NCI-H128 (cell line): ENCODE data around the gene CSNK1A1.
"Not testable (repeated sequence)": the region's sequence is repeated elsewhere in the genome, so short reads cannot be mapped to it uniquely, and the experiment has no call there.

ENCODE experiments used
- DNase-seq: peaks from one replicate; lab custom pipeline; 2025; ENCODE audit not compliant: unreplicated experiment; lab: John Stamatoyannopoulos, UW

CSNK1A1 gene

GRCh38 chr5:149551227-149552037, at the start of gene CSNK1A1:
TSS of gene CSNK1A1 (minus strand) at chr5:149551439. CDS start at chr5:149550964, 475 bp downstream.
- DNase-seq = peak; percentile 88

DNA sequence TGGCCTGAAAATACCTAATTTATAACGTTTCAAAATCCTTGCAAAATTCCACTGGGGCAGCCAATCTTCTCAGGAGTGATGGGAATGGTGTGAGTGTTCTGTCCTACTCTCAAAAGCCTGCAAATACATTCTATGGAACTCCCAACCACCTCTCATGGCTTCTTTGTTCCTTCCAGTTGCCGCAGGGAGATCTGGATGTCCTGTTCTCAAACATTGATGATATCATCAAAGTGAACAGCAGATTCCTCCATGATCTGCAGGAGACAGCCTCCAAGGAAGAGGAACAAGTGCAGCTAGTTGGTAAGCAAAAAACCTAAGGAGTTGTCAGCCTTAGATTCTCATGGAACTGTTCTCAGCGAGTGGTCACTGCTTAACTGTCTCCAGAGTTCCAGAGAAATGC, 49.7 kb upstream of the CSNK1A1 start:
- no peak for DNase-seq

- DNase-seq = no peak
Measured at GRCh38 chr5:149599375-149599774, 48.1 kb upstream of the CSNK1A1 start.

GRCh38 chr5:149598966-149599365, 47.7 kb upstream of the CSNK1A1 start:
- DNase-seq = no peak

DNA sequence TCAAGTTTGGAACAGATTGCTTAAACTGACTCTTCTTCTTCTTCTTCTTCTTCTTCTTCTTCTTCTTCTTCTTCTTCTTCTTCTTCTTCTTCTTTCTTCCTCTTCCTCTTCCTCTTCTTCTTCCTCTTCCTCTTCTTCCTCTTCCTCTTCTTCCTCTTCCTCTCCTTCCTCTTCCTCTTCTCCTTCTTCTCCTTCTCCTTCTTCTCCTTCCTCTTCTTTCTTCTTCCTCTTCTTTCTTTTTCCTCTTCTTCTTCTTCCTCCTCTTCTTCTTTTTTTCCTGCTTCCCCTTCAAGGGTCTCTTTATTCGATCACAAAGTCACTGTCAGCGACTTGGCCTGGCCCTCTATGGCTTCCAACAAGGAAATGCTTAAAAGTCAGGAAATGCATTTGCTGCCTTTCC, 47.0 kb upstream of the CSNK1A1 start:
- not testable (repeated sequence) for DNase-seq

DNA sequence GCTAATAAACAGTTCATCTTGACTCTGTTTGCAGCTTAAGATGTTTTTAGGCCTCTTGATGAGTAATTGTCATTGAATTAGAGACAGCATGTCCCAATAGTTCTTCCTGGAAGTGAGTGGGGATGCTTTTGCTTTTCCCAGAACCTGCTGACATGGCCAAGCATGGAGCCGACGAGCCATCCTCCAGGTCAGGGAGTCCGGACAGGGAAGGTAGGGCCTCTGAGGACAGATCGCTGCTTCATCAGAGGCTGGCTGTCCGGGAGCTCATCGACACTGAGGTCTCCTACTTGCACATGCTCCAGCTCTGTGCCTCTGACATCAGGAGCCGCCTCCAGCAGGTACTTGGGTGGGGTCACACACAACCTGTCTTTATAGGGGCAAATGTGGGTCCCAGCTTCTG, 46.4 kb upstream of the CSNK1A1 start:
- DNase-seq = no peak

- DNase-seq = no peak
Measured at GRCh38 chr5:149596712-149597111, 45.5 kb upstream of the CSNK1A1 start.

- DNase-seq = not testable (repeated sequence)
Measured at GRCh38 chr5:149595105-149595504, 43.9 kb upstream of the CSNK1A1 start.

DNA sequence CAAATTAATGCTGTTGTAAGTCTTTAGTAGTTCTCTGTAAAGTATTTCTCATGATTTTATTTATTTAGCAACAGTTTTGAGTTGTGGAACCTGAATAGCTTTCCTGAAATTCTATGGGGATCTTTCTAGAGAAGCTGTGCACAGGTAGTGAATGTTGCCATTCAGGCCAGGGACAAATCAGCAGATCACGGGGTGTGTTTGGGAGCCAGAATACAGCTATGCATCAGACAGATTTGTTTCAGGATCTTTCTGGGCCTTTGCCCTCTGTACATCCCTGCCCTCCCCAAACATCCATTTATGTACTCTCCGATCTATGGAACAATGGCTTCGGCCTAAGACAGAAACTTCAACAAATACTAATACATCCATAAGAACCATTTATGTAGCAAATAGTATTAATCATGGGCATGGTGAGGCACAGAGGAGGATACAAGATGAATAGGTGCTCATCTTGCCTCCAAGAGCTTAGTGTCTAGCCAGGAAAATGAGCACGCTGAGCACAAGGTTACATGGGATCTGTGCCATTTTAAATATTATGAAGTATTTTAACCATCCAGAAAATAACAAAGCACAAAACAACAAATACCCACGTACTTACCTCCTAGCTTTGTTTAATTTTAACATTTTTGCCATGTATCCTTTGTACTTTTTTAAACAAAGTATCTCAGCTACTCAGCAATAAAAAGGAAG, 43.1 kb upstream of the CSNK1A1 start:
- DNase-seq = no peak

- no peak for DNase-seq
Measured at GRCh38 chr5:149593370-149593769, 42.1 kb upstream of the CSNK1A1 start.

DNA sequence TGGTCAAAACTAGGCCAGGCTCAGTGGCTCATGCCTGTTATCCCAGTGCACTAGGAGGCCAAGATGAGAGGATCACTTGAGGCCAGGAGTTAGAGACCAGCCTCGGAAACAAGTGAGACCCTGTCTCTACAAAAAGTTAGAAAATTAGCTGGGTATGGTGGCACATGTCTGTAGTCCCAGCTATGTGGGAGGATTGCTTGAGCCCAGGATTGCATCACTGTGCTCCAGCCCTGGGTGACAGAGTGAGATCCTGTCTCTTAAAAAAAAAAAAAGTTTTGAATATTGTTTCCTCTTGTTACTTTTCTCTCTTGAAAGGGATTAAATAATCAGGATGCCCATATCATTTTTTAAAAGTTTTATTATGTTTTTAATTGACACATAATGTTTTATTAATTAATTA, 37.7 kb upstream of the CSNK1A1 start:
- no peak for DNase-seq

- no peak for DNase-seq
Measured at GRCh38 chr5:149586708-149587318, 35.6 kb upstream of the CSNK1A1 start.

GRCh38 chr5:149585910-149586309, 34.7 kb upstream of the CSNK1A1 start:
- no peak for DNase-seq

GRCh38 chr5:149584121-149584520, 32.9 kb upstream of the CSNK1A1 start:
- no peak for DNase-seq

- no peak for DNase-seq
Measured at GRCh38 chr5:149583394-149583793, 32.2 kb upstream of the CSNK1A1 start.

DNA sequence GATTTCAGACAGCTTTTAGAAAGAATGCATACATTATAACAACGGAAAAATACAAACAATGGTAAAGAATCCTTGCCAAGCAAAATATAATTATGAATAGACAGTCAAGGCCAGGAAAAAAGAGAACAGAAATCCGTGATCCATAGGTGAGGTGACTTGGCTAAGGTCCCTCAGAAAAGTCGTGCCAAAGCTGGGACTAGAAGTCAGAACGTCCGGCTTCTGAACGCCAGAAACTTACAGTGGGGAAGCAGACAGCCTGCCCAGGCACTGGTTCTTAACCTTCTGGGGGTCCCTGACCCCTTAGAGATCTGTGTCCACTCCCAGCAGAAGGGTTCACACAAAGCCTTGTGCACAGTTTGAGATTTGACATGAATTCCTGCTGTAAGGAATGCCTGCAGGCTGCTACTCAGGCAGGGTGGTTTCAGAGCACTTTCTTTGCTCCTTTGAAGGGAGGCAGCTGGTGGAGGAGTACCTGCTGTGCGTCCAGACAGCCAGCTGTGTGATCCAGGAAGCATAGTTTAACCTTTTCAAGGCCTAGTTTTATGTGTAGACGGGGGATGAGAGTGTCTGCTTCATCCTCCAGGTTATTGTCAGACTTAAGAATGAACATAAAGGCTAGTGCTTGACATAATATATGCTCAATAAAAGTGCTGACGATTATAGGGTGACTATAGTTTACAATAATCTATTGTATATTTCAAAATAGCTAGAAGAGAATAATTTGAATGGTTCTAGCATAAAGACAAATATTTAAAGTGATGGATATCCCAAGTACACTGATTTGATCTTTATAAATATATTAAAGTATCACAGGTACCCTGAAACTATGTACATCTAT, 30.9 kb upstream of the CSNK1A1 start:
- DNase-seq = no peak

GRCh38 chr5:149581192-149581861, 30.1 kb upstream of the CSNK1A1 start, which contains the start of gene ARHGEF37:
TSS of gene ARHGEF37 (plus strand) at chr5:149581498. CDS start at chr5:149597770, 16,272 bp downstream.
- DNase-seq = no peak

DNA sequence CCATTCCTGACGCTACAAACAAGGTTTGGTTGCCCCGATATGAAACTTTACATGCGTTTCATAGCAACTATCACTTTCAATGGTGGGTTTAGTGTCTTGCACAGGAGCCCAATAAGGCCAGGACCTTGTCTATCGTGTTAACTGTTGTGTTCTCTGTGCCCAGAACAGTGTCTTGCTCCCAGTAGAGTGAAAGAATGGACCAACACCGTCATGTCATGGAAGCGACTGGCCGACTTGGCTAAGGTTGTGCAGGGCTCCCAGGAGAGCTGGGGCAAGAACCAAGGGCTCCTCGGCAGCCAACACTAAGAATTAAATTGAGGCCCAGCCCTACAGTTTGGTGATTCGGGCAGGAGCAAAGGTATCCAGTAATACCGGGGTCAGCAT, 29.6 kb upstream of the CSNK1A1 start:
- DNase-seq = no peak

- DNase-seq = no peak
Measured at GRCh38 chr5:149578896-149579295, 27.7 kb upstream of the CSNK1A1 start.

GRCh38 chr5:149576021-149576420, 24.8 kb upstream of the CSNK1A1 start:
- DNase-seq = no peak
